Lower leg skin (tissue), 4 donors: ENCODE measurements around the gene CEBPA. TPM values are rescaled to one million over a fixed set of nuclear protein-coding genes. Genes with fewer than 3 reads are reported as not detected.

Source experiments
- DNase-seq, 2 donors: peaks; one replicate each; pipeline ENCODE4 v3.0.0-alpha.2; 2019; ENCODE audit warnings: low spot score in 2 of 2
- H3K4me3 ChIP-seq: fragments of 200-600 bp; sonication (generic); 2 replicates; pipeline ENCODE4 v1.5.1; 2017; ENCODE audit warnings: mild to moderate bottlenecking, low read depth; ENCODE audit not compliant: poor library complexity, severe bottlenecking
- POLR2A ChIP-seq, 2 donors: fragments of 450-650 bp; IDR thresholded peaks; one replicate each; pipeline ENCODE4 v1.6.1; 2016 to 2017; ENCODE audit warnings: antibody characterized with exemption in 2 of 2, mild to moderate bottlenecking in 1 of 2, moderate library complexity in 1 of 2
- WGBS, 2 donors: methylation state at CpG; one replicate each; pipeline ENCODE4 v1.1.5; 2018; 5-methylcytosine and 5-hydroxymethylcytosine counted together
- intact Hi-C: fragments of 100-400 bp; cut with DNase I; formaldehyde crosslinking; loops from one replicate; pipeline ENCODE4 v1.15.0; 2023; ENCODE audit warnings: low total_unique reads
- total RNA-seq, 4 donors: library from RNA; depleted of rRNA; stranded (reverse); fragments of >200 nt; gene quantifications; one replicate each; pipeline ENCODE4 v1.1.0, GENCODE V29; 2016
- TF ChIP-seq, protein P1 (sequence below), 3 donors: fragments of 450-650 bp; IDR thresholded peaks; one replicate each; pipeline ENCODE4 v1.5.1; 2016; ENCODE audit warnings: antibody characterized with exemption in 3 of 3, mild to moderate bottlenecking in 3 of 3, moderate library complexity in 2 of 3

The CEBPA gene
- total RNA-seq = 100 to 1,000 TPM; 228 to 297 (median 255) TPM

GRCh38 chr19:33302175-33302973, at the start of gene CEBPA:
CEBPA (minus strand) TSS chr19:33302534; CDS start chr19:33302414, 120 bp downstream.
- DNase-seq = peak in 1 of 2 donors; percentile 95
- 0% methylated on average over 9 of the region's 111 CpGs; no CpG with 5 or more reads in 1 of the 2 donors for WGBS, 2 donors
- intact Hi-C loops = loop anchor here (2.0 to 10.0 kb wide), 2 partner anchors 68 to 72 kb away; no protein-coding TSS in a partner anchor

DNA sequence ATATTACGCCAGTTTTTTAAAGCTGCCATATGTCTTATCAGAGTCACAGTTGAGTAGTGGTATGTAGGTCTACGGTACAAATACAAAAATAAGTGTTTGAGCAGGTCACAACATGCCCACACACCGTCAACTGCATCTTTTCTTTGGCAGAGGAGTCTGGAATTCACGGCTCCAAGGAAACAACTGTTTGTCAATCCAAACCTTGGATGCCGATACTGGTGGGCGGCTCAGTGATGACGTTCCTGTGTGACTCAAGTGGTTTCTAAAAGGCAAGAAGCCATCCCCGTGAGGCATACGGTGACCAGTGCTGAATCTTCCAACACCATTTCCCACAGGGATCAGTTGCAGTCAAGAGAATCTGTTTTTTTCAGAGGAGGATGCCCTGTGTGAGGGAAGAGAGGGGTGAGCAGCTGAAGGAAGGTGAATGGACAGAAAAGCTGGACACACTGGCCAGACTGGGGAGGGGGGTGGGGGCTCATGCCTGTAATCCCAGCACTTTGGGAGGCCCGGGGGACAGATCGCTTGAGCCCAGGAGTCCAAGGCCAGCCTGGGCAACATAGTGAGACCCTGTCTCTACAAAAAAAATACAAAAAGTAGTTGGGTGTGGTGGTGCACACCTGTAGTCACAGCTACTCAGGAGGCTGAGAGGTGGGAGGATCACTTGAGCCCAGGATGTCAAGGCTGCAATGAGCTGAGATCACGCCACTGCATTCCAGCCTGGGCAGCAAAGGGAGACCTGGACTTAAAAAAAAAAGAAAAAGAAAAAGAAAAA, 48.4 kb upstream of the CEBPA start:
- 43% methylated on average over 12 of the region's 12 CpGs for WGBS, 2 donors
- DNase-seq = peak; percentile 85 to 90
- TF ChIP-seq, protein P1, sequence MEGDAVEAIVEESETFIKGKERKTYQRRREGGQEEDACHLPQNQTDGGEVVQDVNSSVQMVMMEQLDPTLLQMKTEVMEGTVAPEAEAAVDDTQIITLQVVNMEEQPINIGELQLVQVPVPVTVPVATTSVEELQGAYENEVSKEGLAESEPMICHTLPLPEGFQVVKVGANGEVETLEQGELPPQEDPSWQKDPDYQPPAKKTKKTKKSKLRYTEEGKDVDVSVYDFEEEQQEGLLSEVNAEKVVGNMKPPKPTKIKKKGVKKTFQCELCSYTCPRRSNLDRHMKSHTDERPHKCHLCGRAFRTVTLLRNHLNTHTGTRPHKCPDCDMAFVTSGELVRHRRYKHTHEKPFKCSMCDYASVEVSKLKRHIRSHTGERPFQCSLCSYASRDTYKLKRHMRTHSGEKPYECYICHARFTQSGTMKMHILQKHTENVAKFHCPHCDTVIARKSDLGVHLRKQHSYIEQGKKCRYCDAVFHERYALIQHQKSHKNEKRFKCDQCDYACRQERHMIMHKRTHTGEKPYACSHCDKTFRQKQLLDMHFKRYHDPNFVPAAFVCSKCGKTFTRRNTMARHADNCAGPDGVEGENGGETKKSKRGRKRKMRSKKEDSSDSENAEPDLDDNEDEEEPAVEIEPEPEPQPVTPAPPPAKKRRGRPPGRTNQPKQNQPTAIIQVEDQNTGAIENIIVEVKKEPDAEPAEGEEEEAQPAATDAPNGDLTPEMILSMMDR (IDR thresholded peaks at IDR 0.05) = no peak
- no peak for TF ChIP-seq POLR2A (IDR thresholded peaks at IDR 0.05)
- no peak overlapping the region for H3K4me3 ChIP-seq
- intact Hi-C loops = no loop called here

More at GRCh38 chr19:33302175-33302973, at the start of gene CEBPA:
- TF ChIP-seq, protein P1 (IDR thresholded peaks at IDR 0.05) = no peak
- peak in 1 of 2 donors; percentile 95 for TF ChIP-seq POLR2A (IDR thresholded peaks at IDR 0.05)
- peak within 1 kb of the TSS; percentile 64 for H3K4me3 ChIP-seq

GRCh38 chr19:33349319-33350289, 47.3 kb upstream of the CEBPA start:
- peak in 1 of 2 donors; percentile 31 for DNase-seq
- intact Hi-C loops = no loop called here
- no peak for TF ChIP-seq POLR2A (IDR thresholded peaks at IDR 0.05)
- TF ChIP-seq, protein P1 (IDR thresholded peaks at IDR 0.05) = no peak
- 66 to 70% methylated on average over 12 of the region's 12 CpGs for WGBS, 2 donors
- H3K4me3 ChIP-seq = no peak overlapping the region

GRCh38 chr19:33348301-33349010, 46.1 kb upstream of the CEBPA start:
- no peak for TF ChIP-seq POLR2A (IDR thresholded peaks at IDR 0.05)
- TF ChIP-seq, protein P1 (IDR thresholded peaks at IDR 0.05) = no peak
- intact Hi-C loops = no loop called here
- DNase-seq = peak in 1 of 2 donors; percentile 77
- no peak overlapping the region for H3K4me3 ChIP-seq
- whole genome bisulfite sequencing, 2 donors = 62 to 68% methylated on average over 12 of the region's 12 CpGs
